ENCODE measurements around the gene STON2.

Gene STON2

GRCh38 chr14:81329640-81330381 lies 70.3 kb downstream of the STON2 start:
- DNase-seq, result no peak

- DNase-seq, result no peak
These were observed 73.7 kb downstream of the STON2 start for GRCh38 chr14:81326451-81326850.

DNA sequence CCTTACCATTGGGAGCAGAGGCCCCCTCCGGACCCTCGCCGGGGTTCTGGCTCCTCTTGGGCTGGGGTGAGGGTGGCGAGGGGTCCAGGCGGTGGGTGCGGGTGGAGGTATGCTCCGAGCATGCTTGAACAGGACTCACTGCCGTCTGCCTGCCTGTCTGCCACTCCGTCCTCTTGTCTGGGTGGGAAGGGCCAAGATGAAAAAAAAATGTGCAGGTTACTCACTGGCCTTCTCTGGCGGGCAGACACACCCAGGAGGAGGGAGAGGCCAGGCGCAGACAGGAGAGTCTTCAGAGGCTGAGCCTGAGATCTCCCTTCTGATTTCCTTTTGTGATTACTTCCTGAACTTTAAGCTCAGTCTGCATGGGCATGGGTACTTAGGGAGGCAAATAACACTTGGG lies 76.1 kb downstream of the STON2 start:
- DNase-seq, result no peak

GRCh38 chr14:81323093-81323492 lies 77.0 kb downstream of the STON2 start:
- DNase-seq, result no peak

DNA sequence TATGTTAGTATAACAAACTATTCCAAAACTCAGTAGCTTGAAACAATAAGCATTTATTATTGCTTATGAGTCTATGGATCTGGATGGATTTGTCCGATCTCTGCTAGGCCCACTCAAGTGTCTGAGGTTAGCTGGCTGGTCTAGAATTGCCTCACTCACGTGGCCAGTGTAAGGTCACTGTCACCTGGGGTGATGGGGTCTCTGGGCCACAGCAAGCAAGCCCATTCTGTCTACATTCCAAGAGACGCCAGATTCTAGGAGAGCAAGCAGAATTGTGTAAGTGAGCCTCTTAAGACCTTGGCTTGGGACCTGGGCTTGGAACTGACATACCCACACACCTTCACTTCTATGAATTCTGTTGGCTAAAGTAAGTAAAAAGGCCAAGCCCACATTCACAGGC lies 80.2 kb downstream of the STON2 start:
- no peak for DNase-seq

GRCh38 chr14:81319314-81319713 lies 80.8 kb downstream of the STON2 start:
- no peak for DNase-seq

DNA sequence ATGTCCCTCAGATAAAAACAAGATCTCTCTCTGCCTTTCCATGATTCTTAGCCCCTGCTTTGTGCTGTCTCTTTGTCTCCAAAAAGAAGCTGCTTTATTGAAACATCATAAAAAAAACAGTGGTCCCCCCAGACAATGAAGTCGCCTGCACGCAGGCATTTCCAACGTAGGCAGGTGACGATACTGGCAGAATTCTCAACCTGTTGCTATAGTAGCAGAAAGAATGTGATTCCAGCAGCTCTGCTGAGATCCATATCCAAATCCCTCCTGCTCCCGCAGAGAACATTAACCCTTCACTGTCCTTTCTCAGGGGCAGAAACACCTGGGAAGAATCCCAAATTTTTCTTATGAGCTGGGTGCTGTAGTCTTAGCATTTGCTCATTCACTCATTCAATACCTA lies 84.8 kb downstream of the STON2 start:
- no peak for DNase-seq

- no peak for DNase-seq
These were observed 85.5 kb downstream of the STON2 start for GRCh38 chr14:81314443-81315175.

GRCh38 chr14:81313775-81314429 lies 86.2 kb downstream of the STON2 start:
- DNase-seq, result no peak

DNA sequence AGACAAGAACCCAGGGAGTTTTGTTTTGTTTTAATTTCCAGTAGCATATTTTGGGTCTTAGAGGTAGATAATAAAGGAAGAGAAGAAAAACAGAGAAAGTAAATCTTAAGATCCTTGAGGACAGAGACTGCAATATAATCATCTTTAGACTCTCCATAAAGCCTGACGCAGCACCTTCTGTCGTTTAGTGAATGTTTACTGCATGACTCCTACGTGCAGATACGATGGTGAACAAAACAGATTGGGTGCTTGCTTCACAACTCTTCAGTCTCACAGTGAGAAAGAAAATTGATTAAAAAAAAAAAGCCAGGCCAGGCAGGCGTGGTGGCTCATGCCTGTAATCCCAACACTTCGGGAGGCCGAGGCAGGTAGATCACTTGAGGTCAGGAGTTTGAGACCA lies 86.9 kb downstream of the STON2 start:
- DNase-seq, result no peak

DNA sequence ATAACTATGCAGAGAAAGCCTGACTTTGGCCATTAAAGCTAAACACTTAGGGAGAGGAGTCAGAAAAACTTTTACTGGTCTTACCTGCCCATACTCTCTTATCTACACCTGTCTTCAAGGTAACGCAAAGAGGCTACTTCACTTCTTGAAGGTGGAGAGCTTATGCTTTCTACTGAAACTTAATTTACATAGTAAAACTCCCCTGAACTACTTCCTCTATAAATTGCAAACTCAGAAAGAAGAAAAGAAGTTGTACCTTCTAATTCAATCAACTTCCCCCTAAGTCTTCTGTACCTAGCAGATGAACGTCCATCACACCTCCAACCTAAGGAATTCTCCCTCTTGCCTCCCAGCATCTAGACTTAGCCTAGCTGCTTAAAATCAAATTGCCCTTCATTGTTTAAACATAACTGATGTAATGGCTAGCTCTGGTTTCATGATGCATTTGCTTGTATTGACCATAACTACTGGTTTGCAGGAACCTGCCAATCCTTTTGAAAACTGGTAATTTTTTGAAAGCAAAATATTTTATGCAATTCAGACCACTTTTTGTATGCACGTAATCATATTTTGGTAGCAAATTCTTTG lies 87.7 kb downstream of the STON2 start:
- DNase-seq, result no peak

DNA sequence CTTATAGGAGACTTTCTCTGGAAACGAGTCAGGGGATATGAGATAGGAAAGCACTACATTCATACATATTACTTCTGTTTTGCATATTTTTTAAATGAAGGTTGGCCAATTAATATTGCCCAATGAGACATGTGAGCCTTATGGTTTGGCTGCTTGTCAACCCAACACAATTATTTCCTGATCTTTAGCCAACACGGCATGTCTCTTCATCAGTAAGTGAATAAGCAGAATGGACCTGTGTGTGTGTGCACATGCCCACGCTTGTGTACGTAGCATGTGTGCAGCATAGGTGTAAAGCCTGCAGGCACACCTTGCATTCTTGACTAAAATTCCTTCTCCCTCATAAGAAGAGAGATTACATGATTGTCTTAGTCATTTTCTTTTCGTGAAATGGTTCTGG lies 88.3 kb downstream of the STON2 start:
- no peak for DNase-seq

GRCh38 chr14:81311141-81311540 lies 89.0 kb downstream of the STON2 start:
- DNase-seq, result no peak

- no peak for DNase-seq
These were observed 89.5 kb downstream of the STON2 start for GRCh38 chr14:81310606-81311005.

- no peak for DNase-seq
These were observed 90.6 kb downstream of the STON2 start for GRCh38 chr14:81309511-81309910.

DNA sequence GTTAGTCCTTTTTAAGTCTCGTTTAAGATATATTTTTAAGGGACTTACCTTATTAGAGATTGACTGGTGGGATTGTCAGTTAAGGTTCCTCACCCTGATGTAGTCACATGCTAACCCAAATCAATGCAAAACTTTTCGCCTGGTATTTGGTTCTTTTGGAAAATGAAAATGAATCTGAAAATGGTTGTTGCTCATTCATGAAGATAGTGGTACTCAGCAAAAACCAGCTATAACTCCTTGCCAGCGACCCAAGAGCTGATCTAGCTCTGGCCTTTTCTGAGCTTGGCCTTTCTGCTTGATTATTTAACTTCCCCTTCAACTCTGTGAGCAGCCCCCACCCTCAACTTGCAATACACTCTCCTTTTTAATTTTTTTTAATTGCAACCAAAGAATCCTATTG lies 94.4 kb downstream of the STON2 start:
- DNase-seq, result no peak

GRCh38 chr14:81305065-81305464 lies 95.1 kb downstream of the STON2 start:
- DNase-seq, result no peak

DNA sequence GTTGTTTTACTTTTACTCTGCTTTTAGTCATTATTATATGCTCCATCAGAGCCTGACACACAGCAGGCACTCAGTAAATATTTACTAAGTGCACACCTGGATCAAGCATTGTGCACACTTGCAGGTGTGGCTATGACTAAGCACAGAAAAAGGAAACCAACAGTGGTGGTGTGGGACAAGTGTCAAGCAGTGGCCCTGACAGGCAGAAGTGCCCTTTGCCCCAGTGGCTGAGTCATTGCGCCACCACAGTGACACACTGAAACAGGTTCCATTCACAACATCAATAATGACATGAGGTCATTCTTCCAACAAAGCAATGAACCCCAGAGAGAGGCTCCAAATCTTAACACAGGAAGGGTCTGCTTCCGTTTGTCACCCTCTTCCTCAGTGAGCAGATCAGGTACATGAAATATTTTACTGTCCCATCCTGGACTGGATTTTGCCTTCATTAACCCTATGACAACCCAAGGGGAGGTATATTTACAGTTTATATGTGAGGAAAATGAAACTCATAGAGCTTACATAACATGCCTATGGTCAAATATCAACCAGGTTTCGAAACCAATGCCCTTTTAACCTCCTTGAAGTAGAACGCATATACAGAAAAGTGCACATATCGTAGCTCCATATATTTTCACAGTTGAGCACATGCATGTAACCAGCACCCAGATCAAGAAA lies 96.7 kb downstream of the STON2 start:
- peak; percentile 57 for DNase-seq

GRCh38 chr14:81302638-81303037 lies 97.5 kb downstream of the STON2 start:
- DNase-seq, result no peak

GRCh38 chr14:81301813-81302212 lies 98.3 kb downstream of the STON2 start:
- DNase-seq, result no peak

- DNase-seq, result no peak
These were observed 98.8 kb downstream of the STON2 start for GRCh38 chr14:81301371-81301770.

DNA sequence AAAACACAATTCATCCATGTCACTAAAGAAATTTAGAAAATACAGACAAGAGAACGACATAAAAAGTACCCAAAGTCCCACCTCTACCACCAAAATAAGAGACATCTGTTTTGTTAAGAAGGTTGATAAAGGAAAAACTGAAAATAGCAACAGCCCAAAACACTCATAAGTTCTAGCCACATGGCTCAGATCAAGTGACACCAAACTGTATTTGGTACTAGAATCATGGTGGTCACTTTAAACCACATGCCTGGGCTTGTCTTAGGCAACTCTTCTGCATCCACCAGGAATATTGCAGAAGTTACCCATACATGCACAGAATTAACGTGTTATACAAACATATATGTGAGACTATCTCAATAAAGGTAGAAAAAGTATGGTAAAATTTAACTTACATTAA lies 101.2 kb downstream of the STON2 start:
- DNase-seq, result no peak

- no peak for DNase-seq
These were observed 102.0 kb downstream of the STON2 start for GRCh38 chr14:81298122-81298521.
